ENCODE data around the gene FNDC8. TPM values are rescaled to one million over a fixed set of nuclear protein-coding genes. Genes with fewer than 3 reads are reported as not detected.
A peak's percentile ranks its signal among the peaks of the same experiment; 100 is the strongest.

The FNDC8 gene
- total and polyA plus RNA-seq, 2 of the 8 experiments (the other 6 are each of a cell fraction or from before 2014, with no cell fraction given): not detected

GRCh38 chr17:35169835-35170363 lies 48.5 kb downstream of the FNDC8 start:
- H2BK5ac ChIP-seq (ENCODE audit: low read depth, low read length): no peak overlapping the region

More at GRCh38 chr17:35169835-35170363, 48.5 kb downstream of the FNDC8 start:
- no peaks in the 10 kb centered on the region for H3K79me2 ChIP-seq (ENCODE audit: control insufficient read depth in 1 of 2, insufficient read depth in 2 of 2, low read length in 2 of 2)
- H3K23ac ChIP-seq (ENCODE audit: insufficient read length): no peak overlapping the region
- H3K9me3 ChIP-seq (ENCODE audit: insufficient read depth in 2 of 2, low read depth in 1 of 2, low read length in 1 of 2): no peaks in the 10 kb centered on the region
- H2AK5ac ChIP-seq (ENCODE audit: low read depth, low read length): no peak overlapping the region
- H4K20me1 ChIP-seq (replicated peaks in 1 of 2; ENCODE audit: control insufficient read depth in 1 of 2, insufficient read depth in 2 of 2, low read length in 2 of 2): no peaks in the 10 kb centered on the region
- WGBS, 2 experiments (ENCODE audit: extremely low coverage in 1 of 2, insufficient coverage in 1 of 2, insufficient read length in 1 of 2, insufficient replicate concordance in 2 of 2, low coverage in 1 of 2, low lambda C conversion rate in 2 of 2, missing lambda C conversion rate in 1 of 2): 89% methylated on average over 17 of the region's 17 CpGs; no CpG with 5 or more reads in 1 of the 2 experiments
- FAIRE-seq (no peak), DNase-seq (ENCODE audit: low read depth in 1 of 2, low spot score in 2 of 2) (no peak)
- no peak overlapping the region for H3K14ac ChIP-seq (ENCODE audit: insufficient read length)
- H2BK120ac ChIP-seq (replicated peaks; ENCODE audit: low read depth, low read length): no peak overlapping the region
- H3K36me3 ChIP-seq (ENCODE audit: control insufficient read depth in 2 of 4, insufficient read depth in 4 of 4, low read length in 3 of 4): no peaks in the 10 kb centered on the region
- no peak for TF ChIP-seq TEAD4 (IDR thresholded peaks at IDR 0.05; ENCODE audit: low read depth, low read length)
- TF ChIP-seq FOSL1 (IDR thresholded peaks at IDR 0.05; ENCODE audit: insufficient read depth, low read depth, low read length): no peak
- TF ChIP-seq EGR1 (IDR thresholded peaks at IDR 0.05; ENCODE audit: borderline replicate concordance, low read depth, low read length): no peak
- TF ChIP-seq TCF12 (IDR thresholded peaks at IDR 0.05; ENCODE audit: low read depth, low read length): no peak
- TF ChIP-seq SP2 (IDR thresholded peaks at IDR 0.05; ENCODE audit: low read length): no peak
- no peak for TF ChIP-seq NRF1 (IDR thresholded peaks at IDR 0.05; ENCODE audit: low read depth, low read length)
- no peak for TF ChIP-seq SIX5 (IDR thresholded peaks at IDR 0.05; ENCODE audit: low read depth, low read length)
- TF ChIP-seq TAF7 (optimal IDR thresholded peaks at IDR 0.05; ENCODE audit: borderline replicate concordance, low read depth, low read length): no peak
- no peak for TF ChIP-seq POLR2AphosphoS5 (IDR thresholded peaks at IDR 0.05; ENCODE audit: low read depth, low read length)
- no peak for TF ChIP-seq MAX (IDR thresholded peaks at IDR 0.05)
- TF ChIP-seq RFX5 (IDR thresholded peaks at IDR 0.05; ENCODE audit: borderline replicate concordance, low read depth, low read length): no peak
- no peak for TF ChIP-seq CBX5 (IDR thresholded peaks at IDR 0.05; ENCODE audit: low read depth, low read length)
- no peak for TF ChIP-seq JUN (IDR thresholded peaks at IDR 0.05; ENCODE audit: low read depth, low read length)
- H2BK15ac ChIP-seq (ENCODE audit: low read length): no peak overlapping the region
- H4K8ac ChIP-seq (ENCODE audit: extremely low read depth, insufficient read depth, low read length): no peak overlapping the region; the same call in 1 of the 2 replicates
- H3K4ac ChIP-seq (replicated peaks; ENCODE audit: insufficient read length, low read depth, low read length): no peak overlapping the region
- H3K79me1 ChIP-seq (ENCODE audit: low read depth, low read length): no peaks in the 10 kb centered on the region
- H3K18ac ChIP-seq (ENCODE audit: extremely low read depth, low read length): no peak overlapping the region
- no peak overlapping the region for H2BK20ac ChIP-seq (ENCODE audit: low read length)
- ChIA-PET POLR2A (ENCODE audit: partially characterized antibody) (interaction anchor here (1.3 kb wide), 1 partner anchor 28 kb away, joined by 5 read pairs; no protein-coding TSS in a partner anchor), CTCF (ENCODE audit: partially characterized antibody) (interaction anchor here (1.2 to 1.7 kb wide), 7 partner anchors 10 to 373 kb away, joined by 3 to 10 read pairs (median 3); no protein-coding TSS in a partner anchor)
- H4K5ac ChIP-seq (ENCODE audit: insufficient read length, low read depth, low read length): no peak overlapping the region
- no peaks in the 10 kb centered on the region for H3K27me3 ChIP-seq (replicated peaks in 1 of 4; ENCODE audit: control insufficient read depth in 3 of 4, extremely low read depth in 1 of 4, insufficient read depth in 3 of 4, low read length in 3 of 4)
- H3K23me2 ChIP-seq (ENCODE audit: low read depth, low read length): no peaks in the 10 kb centered on the region; the same call in 1 of the 2 replicates
- H2AFZ ChIP-seq (ENCODE audit: low read length): peak overlapping the region; percentile 45; the same call in 1 of the 2 replicates
- H3K9ac ChIP-seq (replicated peaks in 1 of 4; ENCODE audit: extremely low read depth in 1 of 4, low read depth in 3 of 4, low read length in 3 of 4): no peak overlapping the region
- H3K4me2 ChIP-seq (ENCODE audit: insufficient read depth in 1 of 2, low read depth in 2 of 2, low read length in 2 of 2): no peak overlapping the region
- no peak overlapping the region for H3K4me3 ChIP-seq (ENCODE audit: extremely low read depth in 1 of 4, insufficient read depth in 2 of 4, low read depth in 3 of 4, low read length in 4 of 4)
- no peak overlapping the region for H3K27ac ChIP-seq (ENCODE audit: low read depth, low read length)
- no peaks in the 10 kb centered on the region; a peak in 1 of 7 replicates for H3K4me1 ChIP-seq (replicated peaks in 1 of 4; ENCODE audit: control insufficient read depth in 3 of 4, insufficient read depth in 4 of 4, low read length in 3 of 4)
- no peak overlapping the region for H3K56ac ChIP-seq (replicated peaks; ENCODE audit: insufficient read length, low read depth, low read length)
- no peak overlapping the region for H2BK12ac ChIP-seq (ENCODE audit: low read depth, low read length)
- no peak overlapping the region for H4K91ac ChIP-seq (replicated peaks; ENCODE audit: insufficient read length, low read length)
